Urinary bladder (tissue), 4 donors: ENCODE results near the gene GTF3C2. TPM values are rescaled to one million over a fixed set of nuclear protein-coding genes. Genes with fewer than 3 reads are reported as not detected.
"Not testable (repeated sequence)": the region's sequence is repeated elsewhere in the genome, so short reads cannot be mapped to it uniquely, and the experiment has no call there.

Source experiments
- DNase-seq: peaks from one replicate; pipeline ENCODE4 v3.0.0-alpha.2; 2015; ENCODE audit errors: extremely low spot score
- H3K27ac ChIP-seq: one replicate; pipeline ENCODE4 v1.5.1; 2013; ENCODE audit warnings: low read depth, mild to moderate bottlenecking, moderate library complexity
- H3K36me3 ChIP-seq: one replicate; pipeline ENCODE4 v1.6.1; 2013; ENCODE audit warnings: mild to moderate bottlenecking, moderate library complexity; ENCODE audit not compliant: insufficient read depth
- H3K4me1 ChIP-seq: one replicate; pipeline ENCODE4 v1.6.1; 2013; ENCODE audit warnings: mild to moderate bottlenecking, moderate library complexity; ENCODE audit not compliant: insufficient read depth
- H3K4me3 ChIP-seq: one replicate; pipeline ENCODE4 v1.5.1; 2013; ENCODE audit warnings: low read depth, low read length
- WGBS: extraction: QIAGEN DNeasy Blood & Tissue Kit; methylation state at CpG from one replicate; pipeline ENCODE4 v1.1.7; 2013; 5-methylcytosine and 5-hydroxymethylcytosine counted together
- polyA plus RNA-seq: library from polyadenylated mRNA; stranded (reverse); fragments of 200-250 nt; gene quantifications from one replicate; pipeline ENCODE4 v1.2.3, GENCODE V29; 2013
- total RNA-seq: library from RNA; depleted of rRNA; stranded (reverse); fragments of >200 nt; gene quantifications from one replicate; pipeline ENCODE4 v1.2.3, GENCODE V29; 2014
- donor health status: healthy with polysubstance abuse.
- donor health status: healthy.

The GTF3C2 gene
- total and polyA plus RNA-seq, 2 donors, result 29.9 to 37.7 TPM

GRCh38 chr2:27320958-27321543 lies 35.5 kb downstream of the GTF3C2 start:
- no peak overlapping the region for H3K4me3 ChIP-seq
- no peak for DNase-seq
- no peak overlapping the region for H3K27ac ChIP-seq
- H3K4me1 ChIP-seq, result peaks cover 2% of the 10 kb centered on the region
- no peaks in the 10 kb centered on the region for H3K36me3 ChIP-seq
- 42% methylated on average over 8 of the region's 8 CpGs for WGBS

- not testable (repeated sequence) for H3K36me3 ChIP-seq, H3K4me3 ChIP-seq, H3K27ac ChIP-seq, DNase-seq, H3K4me1 ChIP-seq
- 96% methylated on average over 15 of the region's 15 CpGs for WGBS
These were observed 36.7 kb downstream of the GTF3C2 start for GRCh38 chr2:27319839-27320238.

- whole genome bisulfite sequencing, result 78% methylated on average over 12 of the region's 12 CpGs
- no peak overlapping the region for H3K27ac ChIP-seq
- no peak overlapping the region for H3K4me3 ChIP-seq
- DNase-seq, result no peak
- H3K4me1 ChIP-seq, result no peaks in the 10 kb centered on the region
- no peaks in the 10 kb centered on the region for H3K36me3 ChIP-seq
These were observed 39.7 kb downstream of the GTF3C2 start for GRCh38 chr2:27316655-27317412.

- Histone ChIP-seq H3K27ac (no peak overlapping the region), H3K4me3 (no peak overlapping the region), H3K36me3 (no peaks in the 10 kb centered on the region), H3K4me1 (no peaks in the 10 kb centered on the region)
- DNase-seq, result no peak
- WGBS, result 73% methylated on average over 8 of the region's 8 CpGs
These were observed 41.4 kb downstream of the GTF3C2 start for GRCh38 chr2:27315122-27315521.

DNA sequence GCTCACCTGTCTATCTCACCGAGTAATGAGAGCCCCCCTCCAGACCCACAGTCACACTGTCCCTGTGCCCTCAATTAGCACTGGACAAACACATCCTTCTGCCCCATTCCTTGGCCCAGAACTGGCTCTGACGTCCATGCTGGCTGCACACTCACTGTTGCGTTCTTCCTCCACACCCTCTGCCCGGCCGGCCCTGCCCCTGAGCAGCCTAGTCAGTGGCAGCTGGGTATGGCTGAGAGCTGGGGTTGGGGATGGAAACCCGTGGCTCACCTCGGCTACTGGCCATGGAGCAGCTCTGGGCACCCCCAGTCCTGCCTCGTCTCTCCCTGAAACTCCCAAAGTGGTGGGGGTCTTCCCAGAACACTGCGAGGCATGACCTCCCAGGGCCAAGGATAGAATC lies 41.9 kb downstream of the GTF3C2 start:
- no peaks in the 10 kb centered on the region for H3K36me3 ChIP-seq
- H3K27ac ChIP-seq, result no peak overlapping the region
- DNase-seq, result no peak
- WGBS, result 86% methylated on average over 9 of the region's 9 CpGs
- no peak overlapping the region for H3K4me3 ChIP-seq
- H3K4me1 ChIP-seq, result no peaks in the 10 kb centered on the region

GRCh38 chr2:27313882-27314645 lies 42.5 kb downstream of the GTF3C2 start:
- Histone ChIP-seq H3K4me3 (no peak overlapping the region), H3K4me1 (no peaks in the 10 kb centered on the region), H3K27ac (no peak overlapping the region), H3K36me3 (no peaks in the 10 kb centered on the region)
- no peak for DNase-seq
- WGBS, result 90% methylated on average over 8 of the region's 8 CpGs

GRCh38 chr2:27312152-27312551 lies 44.4 kb downstream of the GTF3C2 start:
- no peak for DNase-seq
- Histone ChIP-seq H3K27ac (no peak overlapping the region), H3K36me3 (no peaks in the 10 kb centered on the region), H3K4me1 (peaks cover 3% of the 10 kb centered on the region), H3K4me3 (no peak overlapping the region)
- 98% methylated on average over 3 of the region's 3 CpGs for WGBS

- Histone ChIP-seq H3K27ac (no peak overlapping the region), H3K36me3 (no peaks in the 10 kb centered on the region), H3K4me3 (no peak overlapping the region), H3K4me1 (peaks cover 3% of the 10 kb centered on the region)
- 94% methylated on average over 6 of the region's 6 CpGs for WGBS
- no peak for DNase-seq
These were observed 46.9 kb downstream of the GTF3C2 start for GRCh38 chr2:27309651-27310050.

- Histone ChIP-seq H3K27ac (no peak within 1 kb of the TSS), H3K4me1 (peaks cover 3% of the 10 kb centered on the region), H3K36me3 (no peaks in the 10 kb centered on the region), H3K4me3 (no peak within 1 kb of the TSS)
- 24% methylated on average over 25 of the region's 25 CpGs for WGBS
- no peak for DNase-seq
These were observed 48.1 kb downstream of the GTF3C2 start, which contains the start of gene UCN for GRCh38 chr2:27308359-27308881. Gene UCN (minus strand): TSS chr2:27308445. CDS start chr2:27307895, 550 bp downstream.

DNA sequence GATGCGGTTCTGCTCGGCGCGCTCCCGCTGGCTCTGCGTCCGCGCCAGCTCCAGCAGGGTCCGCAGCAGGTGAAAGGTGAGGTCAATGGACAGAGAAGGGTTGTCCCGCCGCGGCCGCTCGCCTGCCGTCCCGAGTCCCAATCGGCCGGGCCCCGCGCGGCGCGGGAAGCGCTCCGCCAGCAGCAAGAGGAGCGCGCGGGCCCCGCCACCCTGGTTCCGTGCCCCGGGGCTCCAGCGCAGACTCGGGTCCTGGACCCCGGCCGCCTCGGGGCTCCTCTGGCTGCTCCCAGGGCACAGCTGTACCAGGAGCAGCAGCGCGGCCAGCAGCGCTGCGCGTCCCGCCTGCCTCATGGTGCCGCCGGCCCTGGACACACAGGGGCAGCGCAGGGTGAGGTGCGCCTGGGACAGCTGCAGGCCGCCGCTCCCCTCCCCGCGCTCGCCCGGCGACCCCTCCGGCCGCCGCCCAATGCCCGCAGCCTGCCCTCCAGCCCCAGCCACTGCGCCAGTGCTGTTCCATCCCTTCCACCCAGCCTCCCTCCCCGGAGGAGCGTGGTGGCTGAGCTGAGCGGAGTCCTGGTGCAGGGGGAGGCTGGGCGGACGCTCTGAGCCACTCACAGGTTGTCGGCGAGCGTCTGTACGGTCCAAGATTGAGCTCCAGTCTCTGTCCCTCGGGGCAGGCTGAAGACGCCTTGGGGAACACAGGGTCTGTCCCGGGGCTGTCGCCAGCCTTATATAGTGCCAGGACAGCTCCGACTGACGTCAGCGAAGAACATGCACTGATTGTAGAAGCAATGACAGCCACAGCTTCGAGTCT lies 48.8 kb downstream of the GTF3C2 start:
- H3K27ac ChIP-seq, result no peak overlapping the region
- H3K36me3 ChIP-seq, result no peaks in the 10 kb centered on the region
- peaks cover 3% of the 10 kb centered on the region for H3K4me1 ChIP-seq
- H3K4me3 ChIP-seq, result no peak overlapping the region
- 6% methylated on average over 75 of the region's 75 CpGs for WGBS
- DNase-seq, result no peak

GRCh38 chr2:27307287-27307544 lies 49.3 kb downstream of the GTF3C2 start:
- no peak for DNase-seq
- Histone ChIP-seq H3K4me3 (no peak overlapping the region), H3K4me1 (peaks cover 3% of the 10 kb centered on the region), H3K36me3 (no peaks in the 10 kb centered on the region), H3K27ac (no peak overlapping the region)
- 12% methylated on average over 14 of the region's 14 CpGs for WGBS

GRCh38 chr2:27306573-27307286 lies 49.8 kb downstream of the GTF3C2 start:
- Histone ChIP-seq H3K36me3 (no peaks in the 10 kb centered on the region), H3K4me3 (no peak overlapping the region), H3K27ac (no peak overlapping the region), H3K4me1 (peaks cover 3% of the 10 kb centered on the region)
- no peak for DNase-seq
- WGBS, result 3% methylated on average over 51 of the region's 51 CpGs

DNA sequence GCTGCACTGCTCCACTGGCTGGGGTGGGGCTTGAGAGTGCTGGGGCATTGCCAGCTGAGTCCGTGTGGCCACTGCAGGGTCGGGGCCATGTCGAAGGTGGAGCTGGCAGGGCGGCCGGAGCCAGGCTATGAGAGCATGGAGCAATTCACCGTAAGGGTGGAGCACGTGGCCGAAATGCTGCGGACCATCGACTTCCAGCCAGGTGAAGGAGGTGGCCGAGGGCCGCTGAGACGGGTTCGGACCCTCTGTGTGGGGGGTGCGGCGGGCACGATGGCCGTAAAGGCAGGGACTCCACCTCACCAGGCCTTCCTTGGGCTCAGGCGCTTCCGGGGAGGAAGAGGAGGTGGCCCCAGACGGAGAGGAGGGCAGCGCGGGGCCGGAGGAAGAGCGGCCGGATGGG lies 50.4 kb downstream of the GTF3C2 start:
- no peaks in the 10 kb centered on the region for H3K36me3 ChIP-seq
- DNase-seq, result no peak
- WGBS, result 26% methylated on average over 26 of the region's 26 CpGs
- H3K4me1 ChIP-seq, result peaks cover 3% of the 10 kb centered on the region
- no peak overlapping the region for H3K4me3 ChIP-seq
- no peak overlapping the region for H3K27ac ChIP-seq
